Bronchial epithelial cell (primary cell): ENCODE results near the gene NXPE2. TPM values are rescaled to one million over a fixed set of nuclear protein-coding genes. Genes with fewer than 3 reads are reported as not detected.

Source experiments
- DNase-seq: peaks from one replicate; pipeline ENCODE4 v3.0.0-alpha.2; 2010; ENCODE audit warnings: low read depth
- FAIRE-seq: peaks from 2 replicates; lab custom pipeline; 2011; peaks lifted over from hg19 to GRCh38; lab: Jason Lieb, UNC
- H3K27me3 ChIP-seq: 2 replicates; pipeline ENCODE4 v1.5.1; 2011; ENCODE audit warnings: low read length; ENCODE audit not compliant: control insufficient read depth, insufficient read depth
- H3K36me3 ChIP-seq: 2 replicates; pipeline ENCODE4 v1.5.1; 2011; ENCODE audit warnings: low read length; ENCODE audit not compliant: control insufficient read depth, insufficient read depth
- H3K4me3 ChIP-seq: 2 replicates; pipeline ENCODE4 v1.5.1; 2011; ENCODE audit warnings: mild to moderate bottlenecking, low read depth, low read length, control low read depth
- CTCF ChIP-seq: IDR thresholded peaks from 2 replicates; pipeline ENCODE4 v1.5.1; 2011; ENCODE audit warnings: mild to moderate bottlenecking, moderate library complexity, low read length, control low read depth, inconsistent platforms; ENCODE audit not compliant: insufficient read depth, severe bottlenecking
- total RNA-seq: library from RNA; depleted of rRNA; stranded (reverse); fragments of >200 nt; gene quantifications from 2 replicates; pipeline ENCODE4 v1.2.1, GENCODE V29; 2014

Gene NXPE2
- total RNA-seq, 1 donor from 2014 or later: not detected

GRCh38 chr11:114664641-114665040 is 13.7 kb upstream of the NXPE2 start:
- Histone ChIP-seq H3K27me3 (no peaks in the 10 kb centered on the region), H3K4me3 (no peak overlapping the region), H3K36me3 (no peaks in the 10 kb centered on the region)
- no peak for TF ChIP-seq CTCF
- no peak for DNase-seq
- FAIRE-seq: no peak

GRCh38 chr11:114666760-114667159 is 11.6 kb upstream of the NXPE2 start:
- no peaks in the 10 kb centered on the region for H3K36me3 ChIP-seq
- TF ChIP-seq CTCF: no peak
- DNase-seq (no peak), FAIRE-seq (no peak)
- H3K27me3 ChIP-seq: no peaks in the 10 kb centered on the region
- no peak overlapping the region for H3K4me3 ChIP-seq

- DNase-seq: no peak
- H3K36me3 ChIP-seq: no peaks in the 10 kb centered on the region
- H3K27me3 ChIP-seq: no peaks in the 10 kb centered on the region
- H3K4me3 ChIP-seq: no peak overlapping the region
- FAIRE-seq: no peak
- TF ChIP-seq CTCF: no peak
Measured at GRCh38 chr11:114668109-114668508, 10.2 kb upstream of the NXPE2 start.

GRCh38 chr11:114673661-114674060 is 4.7 kb upstream of the NXPE2 start:
- FAIRE-seq: no peak
- no peaks in the 10 kb centered on the region for H3K27me3 ChIP-seq
- no peak overlapping the region for H3K4me3 ChIP-seq
- TF ChIP-seq CTCF: no peak
- no peaks in the 10 kb centered on the region for H3K36me3 ChIP-seq
- DNase-seq: no peak

GRCh38 chr11:114679505-114679904 is 1.2 kb downstream of the NXPE2 start:
- no peak for DNase-seq
- no peak for FAIRE-seq
- no peaks in the 10 kb centered on the region for H3K36me3 ChIP-seq
- H3K4me3 ChIP-seq: no peak overlapping the region
- TF ChIP-seq CTCF: no peak
- no peaks in the 10 kb centered on the region for H3K27me3 ChIP-seq

- DNase-seq (no peak), FAIRE-seq (no peak)
- Histone ChIP-seq H3K36me3 (no peaks in the 10 kb centered on the region), H3K4me3 (no peak overlapping the region), H3K27me3 (no peaks in the 10 kb centered on the region)
- TF ChIP-seq CTCF: no peak
Measured at GRCh38 chr11:114683007-114683406, 4.7 kb downstream of the NXPE2 start.
